Neural progenitor cell (in vitro differentiated cells): ENCODE measurements around the gene LMCD1. TPM values are rescaled to one million over a fixed set of nuclear protein-coding genes. Genes with fewer than 3 reads are reported as not detected.
A peak's percentile ranks its signal among the peaks of the same experiment; 100 is the strongest.

Experiments used
- DNase-seq: peaks from one replicate; pipeline ENCODE4 v3.0.0-alpha.2; 2016; ENCODE audit warnings: low spot score
- H2AFZ ChIP-seq: fragments of 200-600 bp; sonication (generic); replicated peaks from 2 replicates; pipeline ENCODE4 v1.6.1; 2016; ENCODE audit warnings: antibody characterized with exemption
- H3F3A ChIP-seq: fragments of 200-600 bp; sonication (generic); 2 replicates; pipeline ENCODE4 v1.6.1; 2016; ENCODE audit warnings: antibody characterized with exemption, low read depth
- H3K27ac ChIP-seq: fragments of 200-600 bp; sonication (generic); 2 replicates; pipeline ENCODE4 v1.5.1; 2016; ENCODE audit warnings: mild to moderate bottlenecking
- H3K27me3 ChIP-seq: fragments of 200-600 bp; sonication (generic); 2 replicates; pipeline ENCODE4 v1.6.1; 2016; ENCODE audit warnings: mild to moderate bottlenecking, moderate library complexity
- H3K36me3 ChIP-seq: fragments of 200-600 bp; sonication (generic); 2 replicates; pipeline ENCODE4 v1.5.1; 2016
- H3K4me1 ChIP-seq: fragments of 200-600 bp; sonication (generic); 2 replicates; pipeline ENCODE4 v1.6.1; 2016; ENCODE audit warnings: mixed run types
- H3K4me2 ChIP-seq: fragments of 200-600 bp; sonication (generic); 2 replicates; pipeline ENCODE4 v1.6.1; 2016
- H3K4me3 ChIP-seq: fragments of 200-600 bp; sonication (generic); 2 replicates; pipeline ENCODE4 v1.5.1; 2016
- H3K79me2 ChIP-seq: fragments of 200-600 bp; sonication (generic); 2 replicates; pipeline ENCODE4 v1.6.1; 2016; ENCODE audit warnings: low read depth
- H3K9ac ChIP-seq: fragments of 200-600 bp; sonication (generic); 2 replicates; pipeline ENCODE4 v1.6.1; 2016
- H3K9me3 ChIP-seq: fragments of 200-600 bp; sonication (generic); 2 replicates; pipeline ENCODE4 v1.5.1; 2016; ENCODE audit warnings: low read depth
- H4K20me1 ChIP-seq: fragments of 200-600 bp; sonication (generic); 2 replicates; pipeline ENCODE4 v1.6.1; 2016; ENCODE audit warnings: low read depth
- H3K27ac Mint-ChIP-seq: 3 replicates; pipeline ENCODE4 v1.8.0; 2021; ENCODE audit warnings: mixed read lengths
- H3K27me3 Mint-ChIP-seq: 2 replicates; pipeline ENCODE4 v1.8.0; 2022; ENCODE audit warnings: low read depth, mild to moderate bottlenecking, inconsistent platforms, moderate library complexity, mixed read lengths; ENCODE audit not compliant: insufficient read depth
- H3K36me3 Mint-ChIP-seq: 3 replicates; pipeline ENCODE4 v1.8.0; 2021; ENCODE audit warnings: mixed read lengths
- H3K4me1 Mint-ChIP-seq: 3 replicates; pipeline ENCODE4 v1.8.0; 2021; ENCODE audit warnings: mixed read lengths
- H3K4me3 Mint-ChIP-seq: 3 replicates; pipeline ENCODE4 v1.8.0; 2021; ENCODE audit warnings: mild to moderate bottlenecking, moderate library complexity, mixed read lengths
- H3K9me3 Mint-ChIP-seq: 3 replicates; pipeline ENCODE4 v1.8.0; 2020; ENCODE audit warnings: mixed read lengths
- CTCF ChIP-seq: fragments of 200-600 bp; sonication (generic); IDR thresholded peaks from 2 replicates; pipeline ENCODE4 v1.5.1; 2017; ENCODE audit warnings: antibody characterized with exemption, mild to moderate bottlenecking
- EZH2 ChIP-seq: fragments of 200-600 bp; sonication (generic); IDR thresholded peaks from 2 replicates; pipeline ENCODE4 v1.6.1; 2017; ENCODE audit warnings: antibody characterized with exemption, mild to moderate bottlenecking, moderate library complexity
- EZH2phosphoT487 ChIP-seq: fragments of 200-600 bp; sonication (generic); IDR thresholded peaks from 2 replicates; pipeline ENCODE4 v1.6.1; 2017; ENCODE audit warnings: antibody characterized with exemption
- total RNA-seq: library from RNA; depleted of rRNA; stranded (reverse); fragments of >200 nt; gene quantifications from 2 replicates; pipeline ENCODE4 v1.2.3, GENCODE V29; 2015; ENCODE audit warnings: low replicate concordance

Gene LMCD1
- total RNA-seq, 1 donor from 2014 or later = not detected

DNA sequence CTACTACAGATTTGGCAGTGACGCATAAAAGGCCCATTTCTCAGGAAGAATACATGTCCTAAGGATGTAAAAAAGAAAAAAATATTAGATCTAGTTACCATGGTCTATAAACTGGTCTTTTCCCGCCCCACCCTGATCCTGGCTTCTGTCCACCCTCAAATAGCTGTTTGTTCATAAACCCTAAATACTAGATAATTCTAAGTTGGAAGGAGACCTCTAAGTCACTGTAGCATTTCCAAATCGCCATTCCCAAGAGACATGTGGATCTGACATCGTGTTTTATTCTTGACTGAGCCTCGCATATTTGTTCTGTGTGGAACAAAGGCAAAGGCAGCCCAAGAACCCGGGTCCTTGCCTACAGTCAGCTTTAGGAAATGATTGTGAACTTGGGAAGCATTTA lies 49.0 kb downstream of the LMCD1 start:
- Mint-ChIP-seq H3K4me1 (peaks cover 27% of the 10 kb centered on the region), H3K9me3 (no peaks in the 10 kb centered on the region), H3K36me3 (peaks cover 4% of the 10 kb centered on the region), H3K27me3 (peaks cover 6% of the 10 kb centered on the region), H3K27ac (no peak overlapping the region), H3K4me3 (no peak overlapping the region)
- Histone ChIP-seq H3K36me3 (no peaks in the 10 kb centered on the region), H3K27ac (no peak overlapping the region), H3K9me3 (no peaks in the 10 kb centered on the region), H3K4me2 (no peak overlapping the region), H2AFZ (no peak overlapping the region), H3K27me3 (no peaks in the 10 kb centered on the region), H4K20me1 (no peaks in the 10 kb centered on the region), H3K4me3 (no peak overlapping the region), H3K9ac (no peak overlapping the region), H3K79me2 (no peaks in the 10 kb centered on the region), H3F3A (no peaks in the 10 kb centered on the region), H3K4me1 (peaks cover 11% of the 10 kb centered on the region)
- TF ChIP-seq CTCF = no peak
- no peak for TF ChIP-seq EZH2phosphoT487
- TF ChIP-seq EZH2 = no peak
- no peak for DNase-seq

DNA sequence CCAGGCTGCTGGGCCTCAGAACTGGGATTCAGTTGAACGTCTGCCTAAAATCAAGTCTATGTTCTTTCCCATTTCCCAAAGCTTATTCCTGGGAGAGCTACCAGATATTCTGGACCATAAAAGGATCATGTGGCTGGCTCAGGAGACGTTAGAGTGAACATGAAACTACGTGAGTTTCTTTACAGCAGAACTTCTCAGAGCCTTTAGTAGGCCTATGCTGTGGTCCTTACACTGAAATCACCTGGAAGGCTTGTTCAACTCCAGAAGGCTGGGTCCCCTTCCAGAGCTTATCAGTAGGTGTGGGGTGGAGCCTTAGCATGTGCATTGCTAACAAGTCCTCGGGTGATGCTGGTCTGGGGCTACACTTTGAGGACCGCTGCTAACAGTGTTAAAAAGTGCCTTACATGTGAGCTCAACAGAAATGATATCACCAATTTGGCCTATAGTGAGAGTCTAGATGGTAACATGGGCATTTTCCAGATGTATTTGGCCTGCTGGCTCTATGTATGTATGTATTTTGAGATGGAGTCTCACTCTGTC lies 50.7 kb downstream of the LMCD1 start:
- Histone ChIP-seq H3K4me1 (peaks cover 16% of the 10 kb centered on the region), H3K27ac (no peak overlapping the region), H3K9me3 (no peaks in the 10 kb centered on the region), H3K27me3 (no peaks in the 10 kb centered on the region), H3K4me2 (no peak overlapping the region), H3K36me3 (no peaks in the 10 kb centered on the region), H3K9ac (no peak overlapping the region), H3F3A (no peaks in the 10 kb centered on the region), H4K20me1 (no peaks in the 10 kb centered on the region), H3K79me2 (no peaks in the 10 kb centered on the region), H3K4me3 (no peak overlapping the region), H2AFZ (no peak overlapping the region)
- Mint-ChIP-seq H3K36me3 (peaks cover 4% of the 10 kb centered on the region), H3K4me1 (peaks cover 32% of the 10 kb centered on the region), H3K27ac (no peak overlapping the region), H3K27me3 (peaks cover 8% of the 10 kb centered on the region), H3K4me3 (no peak overlapping the region), H3K9me3 (no peaks in the 10 kb centered on the region)
- no peak for DNase-seq
- TF ChIP-seq EZH2phosphoT487 (no peak), EZH2 (no peak), CTCF (no peak)

DNA sequence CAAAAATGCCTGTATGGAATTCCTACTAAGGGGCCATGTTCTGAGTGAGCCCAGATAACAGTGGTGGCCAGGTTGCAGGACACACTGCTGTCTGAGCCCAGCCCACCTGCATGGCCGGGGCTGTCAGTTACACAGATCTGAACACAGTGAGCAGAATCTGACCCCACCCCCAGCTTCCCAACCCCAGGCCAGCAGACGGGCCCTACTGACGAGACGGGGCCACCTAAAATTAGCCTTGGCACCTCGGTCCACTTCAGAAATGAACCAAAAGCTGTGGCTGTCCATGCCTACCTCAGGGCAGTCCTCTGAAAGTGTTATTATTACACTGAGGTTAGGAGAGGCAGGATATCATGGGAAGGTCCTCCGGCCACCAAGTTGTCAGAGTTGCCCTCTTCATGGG lies 51.8 kb downstream of the LMCD1 start:
- H3K4me1 Mint-ChIP-seq = peaks cover 31% of the 10 kb centered on the region
- TF ChIP-seq CTCF (no peak), EZH2 (no peak), EZH2phosphoT487 (no peak)

More for the DNA sequence above, 51.8 kb downstream of the LMCD1 start:
- no peaks in the 10 kb centered on the region for H3K79me2 ChIP-seq
- no peak for DNase-seq
- no peaks in the 10 kb centered on the region for H3K27me3 ChIP-seq
- H3K9me3 ChIP-seq = no peaks in the 10 kb centered on the region
- H3K4me2 ChIP-seq = no peak overlapping the region
- no peak overlapping the region for H3K9ac ChIP-seq
- no peak overlapping the region for H3K4me3 ChIP-seq
- H3F3A ChIP-seq = no peaks in the 10 kb centered on the region
- no peaks in the 10 kb centered on the region for H3K9me3 Mint-ChIP-seq
- peaks cover 16% of the 10 kb centered on the region for H3K4me1 ChIP-seq
- peak overlapping the region; percentile 28 for H3K27ac Mint-ChIP-seq
- H2AFZ ChIP-seq = no peak overlapping the region
- H3K36me3 Mint-ChIP-seq = peaks cover 5% of the 10 kb centered on the region
- no peak overlapping the region for H3K27ac ChIP-seq
- no peaks in the 10 kb centered on the region for H3K36me3 ChIP-seq
- no peaks in the 10 kb centered on the region for H4K20me1 ChIP-seq
- no peak overlapping the region for H3K4me3 Mint-ChIP-seq
- H3K27me3 Mint-ChIP-seq = peaks cover 7% of the 10 kb centered on the region
